Vagina (tissue), 2 donors: ENCODE results near the gene ROR2.

ENCODE experiments used
- CTCF ChIP-seq, 3 experiments: fragments of 450-650 bp in 2 of 3; fragments of 200-600 bp in 1 of 3; sonication (generic) in 1 of 3; IDR thresholded peaks; one replicate each; pipeline ENCODE4 v1.5.1; 2017 to 2019; ENCODE audit warnings: antibody characterized with exemption in 3 of 3, mild to moderate bottlenecking in 2 of 3, moderate library complexity in 2 of 3
- POLR2A ChIP-seq, 2 donors: fragments of 450-650 bp; IDR thresholded peaks; one replicate each; pipeline ENCODE4 v1.6.1; 2017; ENCODE audit warnings: antibody characterized with exemption in 2 of 2, mild to moderate bottlenecking in 2 of 2, moderate library complexity in 2 of 2

- TF ChIP-seq CTCF (IDR thresholded peaks at IDR 0.05) = no peak
- no peak for TF ChIP-seq POLR2A (IDR thresholded peaks at IDR 0.05)
These were observed 142.3 kb downstream of the ROR2 start for GRCh38 chr9:91807643-91808246.
